Measurements from ENCODE around the gene FNDC8. TPM values are rescaled to one million over a fixed set of nuclear protein-coding genes. Genes with fewer than 3 reads are reported as not detected.

Gene FNDC8
- total and polyA plus RNA-seq, 9 of the 15 experiments (the other 6 are each of a cell fraction or from before 2014, with no cell fraction given), result 0.04 TPM; not detected in 8

DNA sequence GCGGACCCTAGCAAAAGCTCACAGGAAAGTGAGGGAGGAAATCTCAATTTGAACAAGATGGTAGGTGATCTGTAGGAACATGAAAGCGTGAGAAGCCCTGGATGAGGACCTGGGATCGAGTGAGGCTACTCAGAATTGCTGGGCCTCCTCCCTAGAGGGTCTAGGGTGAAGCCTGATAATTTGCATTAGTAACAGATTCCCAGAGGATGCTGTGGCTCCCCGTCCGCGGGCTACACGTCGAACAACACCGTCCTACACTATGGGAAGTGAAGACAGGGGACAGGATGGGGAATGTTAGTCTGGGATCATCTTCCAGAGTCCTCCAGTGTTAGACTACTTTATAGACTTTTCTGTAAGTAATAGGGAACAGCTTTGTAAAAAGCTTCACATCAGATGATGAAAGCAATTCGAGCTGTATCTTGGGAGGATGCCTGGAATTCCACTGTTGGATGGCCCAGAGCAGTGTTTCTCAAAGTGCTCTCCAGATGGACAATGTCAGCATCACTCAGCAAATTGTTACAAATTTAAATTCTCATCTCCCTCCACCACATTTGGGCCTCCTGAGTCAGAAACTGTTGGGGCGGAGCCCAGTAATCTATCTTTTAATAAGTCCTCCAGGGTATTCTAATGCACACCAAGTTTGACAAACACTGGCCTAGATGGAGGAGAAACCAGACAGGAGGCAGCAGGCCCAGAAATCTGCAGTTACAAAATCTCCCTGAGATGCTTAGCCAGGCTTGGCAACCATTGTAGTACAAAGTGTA is 6.5 kb downstream of the FNDC8 start (continued):
- TF ChIP-seq, protein P1, sequence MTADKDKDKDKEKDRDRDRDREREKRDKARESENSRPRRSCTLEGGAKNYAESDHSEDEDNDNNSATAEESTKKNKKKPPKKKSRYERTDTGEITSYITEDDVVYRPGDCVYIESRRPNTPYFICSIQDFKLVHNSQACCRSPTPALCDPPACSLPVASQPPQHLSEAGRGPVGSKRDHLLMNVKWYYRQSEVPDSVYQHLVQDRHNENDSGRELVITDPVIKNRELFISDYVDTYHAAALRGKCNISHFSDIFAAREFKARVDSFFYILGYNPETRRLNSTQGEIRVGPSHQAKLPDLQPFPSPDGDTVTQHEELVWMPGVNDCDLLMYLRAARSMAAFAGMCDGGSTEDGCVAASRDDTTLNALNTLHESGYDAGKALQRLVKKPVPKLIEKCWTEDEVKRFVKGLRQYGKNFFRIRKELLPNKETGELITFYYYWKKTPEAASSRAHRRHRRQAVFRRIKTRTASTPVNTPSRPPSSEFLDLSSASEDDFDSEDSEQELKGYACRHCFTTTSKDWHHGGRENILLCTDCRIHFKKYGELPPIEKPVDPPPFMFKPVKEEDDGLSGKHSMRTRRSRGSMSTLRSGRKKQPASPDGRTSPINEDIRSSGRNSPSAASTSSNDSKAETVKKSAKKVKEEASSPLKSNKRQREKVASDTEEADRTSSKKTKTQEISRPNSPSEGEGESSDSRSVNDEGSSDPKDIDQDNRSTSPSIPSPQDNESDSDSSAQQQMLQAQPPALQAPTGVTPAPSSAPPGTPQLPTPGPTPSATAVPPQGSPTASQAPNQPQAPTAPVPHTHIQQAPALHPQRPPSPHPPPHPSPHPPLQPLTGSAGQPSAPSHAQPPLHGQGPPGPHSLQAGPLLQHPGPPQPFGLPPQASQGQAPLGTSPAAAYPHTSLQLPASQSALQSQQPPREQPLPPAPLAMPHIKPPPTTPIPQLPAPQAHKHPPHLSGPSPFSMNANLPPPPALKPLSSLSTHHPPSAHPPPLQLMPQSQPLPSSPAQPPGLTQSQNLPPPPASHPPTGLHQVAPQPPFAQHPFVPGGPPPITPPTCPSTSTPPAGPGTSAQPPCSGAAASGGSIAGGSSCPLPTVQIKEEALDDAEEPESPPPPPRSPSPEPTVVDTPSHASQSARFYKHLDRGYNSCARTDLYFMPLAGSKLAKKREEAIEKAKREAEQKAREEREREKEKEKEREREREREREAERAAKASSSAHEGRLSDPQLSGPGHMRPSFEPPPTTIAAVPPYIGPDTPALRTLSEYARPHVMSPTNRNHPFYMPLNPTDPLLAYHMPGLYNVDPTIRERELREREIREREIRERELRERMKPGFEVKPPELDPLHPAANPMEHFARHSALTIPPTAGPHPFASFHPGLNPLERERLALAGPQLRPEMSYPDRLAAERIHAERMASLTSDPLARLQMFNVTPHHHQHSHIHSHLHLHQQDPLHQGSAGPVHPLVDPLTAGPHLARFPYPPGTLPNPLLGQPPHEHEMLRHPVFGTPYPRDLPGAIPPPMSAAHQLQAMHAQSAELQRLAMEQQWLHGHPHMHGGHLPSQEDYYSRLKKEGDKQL (CRISPR knock-in tag; IDR thresholded peaks at IDR 0.05; ENCODE audit: borderline replicate concordance), result no peak
- TF ChIP-seq, protein P2, sequence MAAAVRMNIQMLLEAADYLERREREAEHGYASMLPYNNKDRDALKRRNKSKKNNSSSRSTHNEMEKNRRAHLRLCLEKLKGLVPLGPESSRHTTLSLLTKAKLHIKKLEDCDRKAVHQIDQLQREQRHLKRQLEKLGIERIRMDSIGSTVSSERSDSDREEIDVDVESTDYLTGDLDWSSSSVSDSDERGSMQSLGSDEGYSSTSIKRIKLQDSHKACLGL (CRISPR knock-in tag; IDR thresholded peaks at IDR 0.05; ENCODE audit: borderline replicate concordance, poor library complexity, severe bottlenecking), result no peak
- no peak for TF ChIP-seq ZNF212 (CRISPR knock-in tag; IDR thresholded peaks at IDR 0.05)
- TF ChIP-seq, protein P3, sequence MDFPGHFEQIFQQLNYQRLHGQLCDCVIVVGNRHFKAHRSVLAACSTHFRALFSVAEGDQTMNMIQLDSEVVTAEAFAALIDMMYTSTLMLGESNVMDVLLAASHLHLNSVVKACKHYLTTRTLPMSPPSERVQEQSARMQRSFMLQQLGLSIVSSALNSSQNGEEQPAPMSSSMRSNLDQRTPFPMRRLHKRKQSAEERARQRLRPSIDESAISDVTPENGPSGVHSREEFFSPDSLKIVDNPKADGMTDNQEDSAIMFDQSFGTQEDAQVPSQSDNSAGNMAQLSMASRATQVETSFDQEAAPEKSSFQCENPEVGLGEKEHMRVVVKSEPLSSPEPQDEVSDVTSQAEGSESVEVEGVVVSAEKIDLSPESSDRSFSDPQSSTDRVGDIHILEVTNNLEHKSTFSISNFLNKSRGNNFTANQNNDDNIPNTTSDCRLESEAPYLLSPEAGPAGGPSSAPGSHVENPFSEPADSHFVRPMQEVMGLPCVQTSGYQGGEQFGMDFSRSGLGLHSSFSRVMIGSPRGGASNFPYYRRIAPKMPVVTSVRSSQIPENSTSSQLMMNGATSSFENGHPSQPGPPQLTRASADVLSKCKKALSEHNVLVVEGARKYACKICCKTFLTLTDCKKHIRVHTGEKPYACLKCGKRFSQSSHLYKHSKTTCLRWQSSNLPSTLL (IDR thresholded peaks at IDR 0.05), result no peak
- TF ChIP-seq KDM1A (IDR thresholded peaks at IDR 0.05), result no peak
- TF ChIP-seq, protein P4, sequence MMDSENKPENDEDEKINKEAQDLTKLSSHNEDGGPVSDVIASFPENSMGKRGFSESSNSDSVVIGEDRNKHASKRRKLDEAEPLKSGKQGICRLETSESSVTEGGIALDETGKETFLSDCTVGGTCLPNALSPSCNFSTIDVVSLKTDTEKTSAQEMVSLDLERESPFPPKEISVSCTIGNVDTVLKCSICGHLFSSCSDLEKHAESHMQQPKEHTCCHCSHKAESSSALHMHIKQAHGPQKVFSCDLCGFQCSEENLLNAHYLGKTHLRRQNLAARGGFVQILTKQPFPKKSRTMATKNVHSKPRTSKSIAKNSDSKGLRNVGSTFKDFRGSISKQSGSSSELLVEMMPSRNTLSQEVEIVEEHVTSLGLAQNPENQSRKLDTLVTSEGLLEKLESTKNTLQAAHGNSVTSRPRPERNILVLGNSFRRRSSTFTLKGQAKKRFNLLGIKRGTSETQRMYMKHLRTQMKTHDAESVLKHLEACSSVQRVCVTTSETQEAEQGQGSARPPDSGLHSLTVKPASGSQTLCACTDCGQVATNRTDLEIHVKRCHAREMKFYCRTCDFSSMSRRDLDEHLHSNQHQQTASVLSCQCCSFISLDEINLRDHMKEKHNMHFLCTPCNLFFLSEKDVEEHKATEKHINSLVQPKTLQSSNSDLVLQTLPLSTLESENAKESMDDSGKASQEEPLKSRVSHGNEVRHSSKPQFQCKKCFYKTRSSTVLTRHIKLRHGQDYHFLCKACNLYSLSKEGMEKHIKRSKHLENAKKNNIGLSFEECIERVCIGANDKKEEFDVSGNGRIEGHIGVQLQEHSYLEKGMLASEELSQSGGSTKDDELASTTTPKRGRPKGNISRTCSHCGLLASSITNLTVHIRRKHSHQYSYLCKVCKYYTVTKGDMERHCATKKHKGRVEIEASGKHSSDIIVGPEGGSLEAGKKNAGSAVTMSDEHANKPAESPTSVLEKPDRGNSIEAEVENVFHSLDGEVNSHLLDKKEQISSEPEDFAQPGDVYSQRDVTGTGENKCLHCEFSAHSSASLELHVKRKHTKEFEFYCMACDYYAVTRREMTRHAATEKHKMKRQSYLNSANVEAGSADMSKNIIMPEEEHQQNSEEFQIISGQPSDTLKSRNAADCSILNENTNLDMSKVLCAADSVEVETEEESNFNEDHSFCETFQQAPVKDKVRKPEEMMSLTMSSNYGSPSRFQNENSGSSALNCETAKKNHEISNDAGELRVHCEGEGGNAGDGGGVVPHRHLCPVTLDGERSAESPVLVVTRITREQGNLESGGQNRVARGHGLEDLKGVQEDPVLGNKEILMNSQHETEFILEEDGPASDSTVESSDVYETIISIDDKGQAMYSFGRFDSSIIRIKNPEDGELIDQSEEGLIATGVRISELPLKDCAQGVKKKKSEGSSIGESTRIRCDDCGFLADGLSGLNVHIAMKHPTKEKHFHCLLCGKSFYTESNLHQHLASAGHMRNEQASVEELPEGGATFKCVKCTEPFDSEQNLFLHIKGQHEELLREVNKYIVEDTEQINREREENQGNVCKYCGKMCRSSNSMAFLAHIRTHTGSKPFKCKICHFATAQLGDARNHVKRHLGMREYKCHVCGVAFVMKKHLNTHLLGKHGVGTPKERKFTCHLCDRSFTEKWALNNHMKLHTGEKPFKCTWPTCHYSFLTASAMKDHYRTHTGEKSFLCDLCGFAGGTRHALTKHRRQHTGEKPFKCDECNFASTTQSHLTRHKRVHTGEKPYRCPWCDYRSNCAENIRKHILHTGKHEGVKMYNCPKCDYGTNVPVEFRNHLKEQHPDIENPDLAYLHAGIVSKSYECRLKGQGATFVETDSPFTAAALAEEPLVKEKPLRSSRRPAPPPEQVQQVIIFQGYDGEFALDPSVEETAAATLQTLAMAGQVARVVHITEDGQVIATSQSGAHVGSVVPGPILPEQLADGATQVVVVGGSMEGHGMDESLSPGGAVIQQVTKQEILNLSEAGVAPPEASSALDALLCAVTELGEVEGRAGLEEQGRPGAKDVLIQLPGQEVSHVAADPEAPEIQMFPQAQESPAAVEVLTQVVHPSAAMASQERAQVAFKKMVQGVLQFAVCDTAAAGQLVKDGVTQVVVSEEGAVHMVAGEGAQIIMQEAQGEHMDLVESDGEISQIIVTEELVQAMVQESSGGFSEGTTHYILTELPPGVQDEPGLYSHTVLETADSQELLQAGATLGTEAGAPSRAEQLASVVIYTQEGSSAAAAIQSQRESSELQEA (IDR thresholded peaks at IDR 0.05; ENCODE audit: low read depth), result no peak
- no peak for TF ChIP-seq SMARCB1 (IDR thresholded peaks at IDR 0.05; ENCODE audit: insufficient read length, low read depth)
- TF ChIP-seq CBFB (CRISPR knock-in tag; IDR thresholded peaks at IDR 0.05), result no peak
